ENCODE data around the gene ZNF438.

Gene ZNF438

GRCh38 chr10:30865141-30865926 lies 166.3 kb downstream of the ZNF438 start:
- Histone ChIP-seq H3K36me3 (ENCODE audit: insufficient read depth, low read length) (no peaks in the 10 kb centered on the region), H3K9me3 (ENCODE audit: control insufficient read depth, insufficient read depth, low read length) (no peaks in the 10 kb centered on the region), H3K9ac (ENCODE audit: low read depth, low read length) (no peak overlapping the region), H3K4me1 (ENCODE audit: insufficient read depth, low read length) (no peaks in the 10 kb centered on the region)

GRCh38 chr10:30863516-30864210 lies 168.0 kb downstream of the ZNF438 start:
- no peak overlapping the region for H3K9ac ChIP-seq (ENCODE audit: low read depth, low read length)
- H3K4me1 ChIP-seq (ENCODE audit: insufficient read depth, low read length): no peaks in the 10 kb centered on the region
- no peaks in the 10 kb centered on the region for H3K36me3 ChIP-seq (ENCODE audit: insufficient read depth, low read length)
- no peaks in the 10 kb centered on the region for H3K9me3 ChIP-seq (ENCODE audit: control insufficient read depth, insufficient read depth, low read length)

- Histone ChIP-seq H3K36me3 (ENCODE audit: insufficient read depth, low read length) (no peaks in the 10 kb centered on the region), H3K4me1 (ENCODE audit: insufficient read depth, low read length) (no peaks in the 10 kb centered on the region), H3K9ac (ENCODE audit: low read depth, low read length) (no peak overlapping the region), H3K9me3 (ENCODE audit: control insufficient read depth, insufficient read depth, low read length) (no peaks in the 10 kb centered on the region)
Measured at GRCh38 chr10:30862486-30862885, 169.2 kb downstream of the ZNF438 start.

GRCh38 chr10:30861976-30862375 lies 169.7 kb downstream of the ZNF438 start:
- Histone ChIP-seq H3K9me3 (ENCODE audit: control insufficient read depth, insufficient read depth, low read length) (no peaks in the 10 kb centered on the region), H3K4me1 (ENCODE audit: insufficient read depth, low read length) (no peaks in the 10 kb centered on the region), H3K9ac (ENCODE audit: low read depth, low read length) (no peak overlapping the region), H3K36me3 (ENCODE audit: insufficient read depth, low read length) (no peaks in the 10 kb centered on the region)

DNA sequence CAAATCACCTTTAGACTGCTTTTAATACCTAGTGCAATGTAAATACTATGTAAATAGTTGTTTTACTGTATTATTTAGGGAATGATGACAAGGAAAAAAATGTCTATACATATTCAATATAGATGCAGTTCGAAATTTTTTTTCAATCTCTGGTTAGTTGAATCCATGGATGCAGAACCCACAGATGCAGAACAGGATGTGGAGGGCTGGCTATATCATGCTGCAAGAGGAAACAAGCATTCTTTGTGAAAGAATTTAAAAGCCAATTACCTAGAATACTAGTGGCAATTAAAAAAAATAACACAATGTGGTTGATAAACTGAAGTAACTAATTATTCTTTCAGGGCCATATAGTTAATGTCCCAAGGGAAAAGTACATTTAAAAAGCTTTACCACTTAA lies 170.4 kb downstream of the ZNF438 start:
- H3K9ac ChIP-seq (ENCODE audit: low read depth, low read length): no peak overlapping the region
- H3K9me3 ChIP-seq (ENCODE audit: control insufficient read depth, insufficient read depth, low read length): no peaks in the 10 kb centered on the region
- H3K36me3 ChIP-seq (ENCODE audit: insufficient read depth, low read length): no peaks in the 10 kb centered on the region

DNA sequence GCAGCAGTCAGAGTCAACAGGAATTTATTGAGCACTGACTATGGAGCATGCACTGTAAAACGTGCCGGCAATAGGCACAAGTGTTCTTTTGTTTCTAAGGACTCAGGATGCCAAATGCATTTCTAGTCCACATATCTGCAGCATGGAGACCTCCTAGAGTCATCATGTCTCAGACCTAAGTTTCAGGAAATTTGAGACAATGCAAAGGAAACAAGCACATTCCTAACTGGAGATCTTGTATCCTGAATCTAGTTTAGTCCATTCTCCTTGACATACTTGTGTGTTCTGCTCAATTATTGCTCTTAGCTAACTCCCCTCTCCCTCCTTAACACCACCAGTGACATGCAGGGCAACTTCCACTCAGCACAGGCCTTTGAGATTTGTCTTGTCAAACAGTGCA lies 173.2 kb downstream of the ZNF438 start:
- Histone ChIP-seq H3K9ac (ENCODE audit: low read depth, low read length) (no peak overlapping the region), H3K36me3 (ENCODE audit: insufficient read depth, low read length) (no peaks in the 10 kb centered on the region), H3K4me1 (ENCODE audit: insufficient read depth, low read length) (no peaks in the 10 kb centered on the region), H3K9me3 (ENCODE audit: control insufficient read depth, insufficient read depth, low read length) (no peaks in the 10 kb centered on the region)

More for the DNA sequence above, 170.4 kb downstream of the ZNF438 start:
- H3K4me1 ChIP-seq (ENCODE audit: insufficient read depth, low read length): no peaks in the 10 kb centered on the region

- no peaks in the 10 kb centered on the region for H3K4me1 ChIP-seq (ENCODE audit: insufficient read depth, low read length)
Measured at GRCh38 chr10:30857803-30858202, 173.9 kb downstream of the ZNF438 start.

GRCh38 chr10:30855131-30855530 lies 176.5 kb downstream of the ZNF438 start:
- Histone ChIP-seq H3K36me3 (ENCODE audit: insufficient read depth, low read length) (no peaks in the 10 kb centered on the region), H3K4me1 (ENCODE audit: insufficient read depth, low read length) (no peaks in the 10 kb centered on the region), H3K9me3 (ENCODE audit: control insufficient read depth, insufficient read depth, low read length) (no peaks in the 10 kb centered on the region), H3K9ac (ENCODE audit: low read depth, low read length) (no peak overlapping the region)

More at GRCh38 chr10:30857803-30858202, 173.9 kb downstream of the ZNF438 start:
- Histone ChIP-seq H3K9ac (ENCODE audit: low read depth, low read length) (no peak overlapping the region), H3K9me3 (ENCODE audit: control insufficient read depth, insufficient read depth, low read length) (no peaks in the 10 kb centered on the region), H3K36me3 (ENCODE audit: insufficient read depth, low read length) (no peaks in the 10 kb centered on the region)

DNA sequence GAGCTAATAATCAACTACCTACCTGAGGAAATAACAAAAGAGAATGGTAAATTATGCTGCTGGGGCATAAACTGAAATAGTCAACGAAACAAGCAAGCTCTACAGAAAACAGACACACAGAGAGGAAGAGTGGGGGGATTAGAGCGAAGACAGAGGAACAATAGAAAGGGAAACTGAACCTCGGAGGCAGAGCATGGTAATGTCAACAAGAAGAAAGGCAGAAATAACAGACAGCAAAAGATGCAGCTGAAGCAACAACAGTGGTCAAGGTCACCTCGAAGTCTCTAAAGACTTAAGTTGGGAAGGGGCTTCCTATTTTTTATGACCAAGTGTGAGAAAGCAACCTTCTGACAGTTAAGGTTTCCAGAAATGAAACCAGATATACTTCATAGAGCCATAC lies 177.0 kb downstream of the ZNF438 start:
- H3K9me3 ChIP-seq (ENCODE audit: control insufficient read depth, insufficient read depth, low read length): no peaks in the 10 kb centered on the region
- H3K4me1 ChIP-seq (ENCODE audit: insufficient read depth, low read length): no peaks in the 10 kb centered on the region
- H3K36me3 ChIP-seq (ENCODE audit: insufficient read depth, low read length): no peaks in the 10 kb centered on the region
- no peak overlapping the region for H3K9ac ChIP-seq (ENCODE audit: low read depth, low read length)

DNA sequence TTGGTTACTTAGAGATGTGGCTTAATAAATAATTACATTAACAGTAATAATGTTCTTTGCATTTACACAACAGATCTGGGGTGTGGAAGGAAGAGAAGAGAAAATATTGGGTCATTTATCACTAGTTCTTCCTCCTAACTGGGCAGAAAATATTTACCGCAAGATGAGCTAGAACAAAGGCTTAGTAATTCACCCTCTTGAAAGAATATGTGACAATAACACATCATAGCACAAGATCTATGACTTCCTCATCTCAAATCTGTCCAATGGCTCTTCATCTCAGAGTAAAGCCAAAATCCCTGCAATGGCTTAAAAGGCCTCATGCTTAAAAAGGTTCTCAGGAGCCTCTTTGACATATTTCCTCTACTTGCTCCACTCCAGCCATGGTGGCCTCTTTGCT lies 178.6 kb downstream of the ZNF438 start:
- Histone ChIP-seq H3K4me1 (ENCODE audit: insufficient read depth, low read length) (no peaks in the 10 kb centered on the region), H3K9ac (ENCODE audit: low read depth, low read length) (no peak overlapping the region), H3K9me3 (ENCODE audit: control insufficient read depth, insufficient read depth, low read length) (no peaks in the 10 kb centered on the region), H3K36me3 (ENCODE audit: insufficient read depth, low read length) (no peaks in the 10 kb centered on the region)

DNA sequence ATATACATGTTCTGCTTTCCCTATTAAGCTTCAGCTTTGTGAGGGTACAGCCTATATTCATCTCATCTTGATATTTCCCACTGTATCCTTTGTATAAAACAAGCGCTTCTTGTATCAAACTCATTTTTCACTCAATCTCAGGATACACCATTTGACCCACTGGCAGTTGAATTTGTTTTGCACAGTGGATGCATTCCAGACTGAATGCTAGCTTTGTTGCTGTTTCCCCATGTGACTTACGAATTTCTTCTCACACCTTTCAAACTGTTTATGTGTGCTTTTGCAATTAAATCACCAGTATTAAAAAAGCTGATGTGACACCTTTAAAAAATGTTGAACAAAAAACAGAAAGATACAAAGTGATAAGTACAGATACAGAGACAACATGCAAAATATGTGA lies 180.9 kb downstream of the ZNF438 start:
- H3K9ac ChIP-seq (ENCODE audit: low read depth, low read length): no peak overlapping the region
- no peaks in the 10 kb centered on the region for H3K4me1 ChIP-seq (ENCODE audit: insufficient read depth, low read length)
- no peaks in the 10 kb centered on the region for H3K36me3 ChIP-seq (ENCODE audit: insufficient read depth, low read length)
- H3K9me3 ChIP-seq (ENCODE audit: control insufficient read depth, insufficient read depth, low read length): no peaks in the 10 kb centered on the region; the same call in 1 of the 2 replicates

GRCh38 chr10:30849231-30850035 lies 182.2 kb downstream of the ZNF438 start:
- no peaks in the 10 kb centered on the region for H3K36me3 ChIP-seq (ENCODE audit: insufficient read depth, low read length)
- H3K9ac ChIP-seq (ENCODE audit: low read depth, low read length): no peak overlapping the region
- H3K9me3 ChIP-seq (ENCODE audit: control insufficient read depth, insufficient read depth, low read length): no peaks in the 10 kb centered on the region; the same call in 1 of the 2 replicates
- H3K4me1 ChIP-seq (ENCODE audit: insufficient read depth, low read length): no peaks in the 10 kb centered on the region

DNA sequence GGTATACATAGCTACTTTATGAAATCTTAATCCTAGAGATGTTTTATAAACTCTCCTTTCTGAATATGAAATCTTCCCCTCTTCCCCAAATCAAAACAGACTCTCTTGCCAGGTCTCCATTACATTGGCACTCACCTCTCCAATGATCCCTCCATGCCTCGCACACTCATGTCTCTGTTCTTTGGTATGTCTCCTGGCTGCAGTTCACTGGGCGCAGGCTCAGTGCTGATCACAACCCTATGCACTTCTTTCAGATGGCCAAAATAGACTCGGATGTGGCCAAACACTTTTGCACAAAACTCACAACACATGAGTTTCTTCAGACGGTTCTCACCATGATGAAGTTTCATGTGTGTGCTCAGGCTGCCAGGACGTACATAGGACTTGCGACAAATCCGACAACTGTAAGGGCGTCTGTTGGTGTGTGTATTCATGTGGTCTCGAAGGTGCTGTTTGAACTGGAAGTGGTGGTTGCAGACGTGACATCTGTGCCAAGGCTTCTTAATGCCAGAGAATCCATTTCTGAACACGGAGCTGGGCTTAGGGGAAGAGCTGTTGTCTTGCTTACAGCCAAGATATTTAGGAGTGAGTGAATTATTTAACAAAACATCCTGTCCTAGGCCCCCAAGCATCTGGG lies 183.2 kb downstream of the ZNF438 start:
- no peaks in the 10 kb centered on the region for H3K4me1 ChIP-seq (ENCODE audit: insufficient read depth, low read length)

DNA sequence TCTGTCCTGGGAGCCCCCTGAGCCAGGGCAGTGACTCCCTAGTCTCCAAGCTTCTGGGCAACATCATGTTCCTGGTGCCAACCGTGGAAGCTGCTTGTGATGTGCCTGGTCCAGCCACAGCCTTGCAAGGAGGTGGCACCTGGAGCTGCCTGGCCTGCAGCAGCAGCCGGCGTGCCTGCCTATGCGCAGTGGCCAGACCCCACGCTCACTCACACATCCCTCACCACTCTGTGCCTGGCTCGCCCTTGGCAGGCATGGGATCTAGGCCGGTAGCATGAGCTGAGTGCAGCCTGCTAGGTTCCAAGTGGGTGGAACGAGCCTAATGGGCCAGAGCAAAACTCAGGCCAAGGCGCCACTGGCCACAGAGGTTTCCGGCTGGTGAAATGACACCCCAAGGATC lies 184.0 kb downstream of the ZNF438 start:
- no peaks in the 10 kb centered on the region for H3K36me3 ChIP-seq (ENCODE audit: insufficient read depth, low read length)
- H3K4me1 ChIP-seq (ENCODE audit: insufficient read depth, low read length): no peaks in the 10 kb centered on the region
- no peaks in the 10 kb centered on the region; the same call in 1 of the 2 replicates for H3K9me3 ChIP-seq (ENCODE audit: control insufficient read depth, insufficient read depth, low read length)
- no peak overlapping the region for H3K9ac ChIP-seq (ENCODE audit: low read depth, low read length)

More for the DNA sequence above, 183.2 kb downstream of the ZNF438 start:
- Histone ChIP-seq H3K9me3 (ENCODE audit: control insufficient read depth, insufficient read depth, low read length) (no peaks in the 10 kb centered on the region; the same call in 1 of the 2 replicates), H3K9ac (ENCODE audit: low read depth, low read length) (no peak overlapping the region), H3K36me3 (ENCODE audit: insufficient read depth, low read length) (no peaks in the 10 kb centered on the region)

Measured in ES-I3 (cell line).